ENCODE results near the gene CBFA2T2. TPM values are rescaled to one million over a fixed set of nuclear protein-coding genes. Genes with fewer than 3 reads are reported as not detected.
"Not testable (repeated sequence)": the region's sequence is repeated elsewhere in the genome, so short reads cannot be mapped to it uniquely, and the experiment has no call there.

CBFA2T2 gene
- polyA plus RNA-seq, 4 donors: 6.5 to 30.3 (median 9.2) TPM

DNA sequence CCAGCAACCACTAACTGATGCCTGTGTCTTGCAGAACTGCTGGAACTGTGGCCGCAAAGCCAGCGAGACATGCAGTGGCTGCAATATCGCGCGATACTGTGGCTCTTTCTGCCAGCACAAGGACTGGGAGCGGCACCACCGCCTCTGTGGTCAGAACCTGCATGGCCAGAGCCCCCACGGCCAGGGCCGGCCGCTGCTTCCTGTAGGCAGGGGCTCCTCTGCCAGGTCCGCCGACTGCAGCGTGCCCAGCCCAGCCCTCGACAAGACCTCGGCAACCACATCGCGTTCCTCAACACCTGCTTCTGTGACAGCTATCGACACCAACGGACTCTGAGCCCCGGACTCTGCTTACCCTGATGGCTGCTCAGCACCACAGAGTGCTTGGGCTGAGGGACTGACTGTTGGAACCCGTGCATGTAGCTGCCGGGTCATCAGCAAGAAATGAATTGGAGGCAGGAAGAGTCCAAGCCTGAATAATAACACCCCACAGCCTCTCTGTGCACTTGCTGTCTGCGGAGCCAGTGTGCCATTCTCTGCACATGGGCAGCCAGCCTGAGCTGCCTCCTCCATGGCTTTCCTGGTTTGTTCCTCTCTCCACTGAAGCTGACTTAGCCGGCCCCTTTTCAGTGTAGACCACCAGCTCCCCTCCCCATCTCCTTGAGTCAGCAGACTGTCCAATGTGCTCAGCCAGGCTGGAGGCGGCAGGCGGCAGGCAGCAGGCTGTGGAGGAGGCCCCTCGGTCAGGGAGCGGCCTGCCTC, 154.6 kb downstream of the CBFA2T2 start:
- H3K27me3 ChIP-seq (ENCODE audit: control insufficient read depth in 3 of 3, insufficient read depth in 3 of 3, low read length in 3 of 3): no peaks in the 10 kb centered on the region
- peaks cover 0 to 9% (median 0%) of the 10 kb centered on the region in 3 donors for H3K4me1 ChIP-seq (ENCODE audit: control insufficient read depth in 3 of 3, insufficient read depth in 2 of 3, low read depth in 1 of 3, low read length in 2 of 3)
- H3K4me3 ChIP-seq (ENCODE audit: low read depth in 1 of 3, low read length in 3 of 3): no peak overlapping the region
- H3K27ac ChIP-seq (ENCODE audit: low read depth in 1 of 3, low read length in 2 of 3): no peak overlapping the region
- peaks cover 14 to 76% (median 18%) of the 10 kb centered on the region in 3 donors for H3K36me3 ChIP-seq (ENCODE audit: control insufficient read depth in 3 of 3, insufficient read depth in 2 of 3, low read depth in 1 of 3, low read length in 3 of 3)
- no peak for DNase-seq
- no peaks in the 10 kb centered on the region for H3K9me3 ChIP-seq (ENCODE audit: control insufficient read depth in 2 of 2, insufficient read depth in 1 of 2, low read depth in 1 of 2, low read length in 1 of 2)
- no peak for FAIRE-seq
- WGBS, 3 donors: 91 to 93% (median 91%) methylated on average over 28 of the region's 28 CpGs

- Histone ChIP-seq H3K27me3 (ENCODE audit: control insufficient read depth in 3 of 3, insufficient read depth in 3 of 3, low read length in 3 of 3) (no peaks in the 10 kb centered on the region), H3K4me3 (ENCODE audit: low read depth in 1 of 3, low read length in 3 of 3) (no peak overlapping the region), H3K4me1 (ENCODE audit: control insufficient read depth in 3 of 3, insufficient read depth in 2 of 3, low read depth in 1 of 3, low read length in 2 of 3) (peaks cover 0 to 9% (median 0%) of the 10 kb centered on the region in 3 donors), H3K36me3 (ENCODE audit: control insufficient read depth in 3 of 3, insufficient read depth in 2 of 3, low read depth in 1 of 3, low read length in 3 of 3) (peaks cover 14 to 72% (median 14%) of the 10 kb centered on the region in 3 donors), H3K9me3 (ENCODE audit: control insufficient read depth in 2 of 2, insufficient read depth in 1 of 2, low read depth in 1 of 2, low read length in 1 of 2) (no peaks in the 10 kb centered on the region), H3K27ac (ENCODE audit: low read depth in 1 of 3, low read length in 2 of 3) (no peak overlapping the region)
- peak in 1 of 2 donors; percentile 71 for DNase-seq
- no peak for FAIRE-seq
- WGBS, 3 donors: 51 to 67% (median 60%) methylated on average over 4 of the region's 4 CpGs
Measured at GRCh38 chr20:33645072-33645358, 155.1 kb downstream of the CBFA2T2 start.

GRCh38 chr20:33645396-33645795, 155.5 kb downstream of the CBFA2T2 start:
- Histone ChIP-seq H3K27ac (ENCODE audit: low read depth in 1 of 3, low read length in 2 of 3) (no peak overlapping the region), H3K4me1 (ENCODE audit: control insufficient read depth in 3 of 3, insufficient read depth in 2 of 3, low read depth in 1 of 3, low read length in 2 of 3) (peaks cover 0 to 9% (median 0%) of the 10 kb centered on the region in 3 donors), H3K27me3 (ENCODE audit: control insufficient read depth in 3 of 3, insufficient read depth in 3 of 3, low read length in 3 of 3) (no peaks in the 10 kb centered on the region), H3K4me3 (ENCODE audit: low read depth in 1 of 3, low read length in 3 of 3) (no peak overlapping the region), H3K36me3 (ENCODE audit: control insufficient read depth in 3 of 3, insufficient read depth in 2 of 3, low read depth in 1 of 3, low read length in 3 of 3) (peaks cover 13 to 69% (median 14%) of the 10 kb centered on the region in 3 donors), H3K9me3 (ENCODE audit: control insufficient read depth in 2 of 2, insufficient read depth in 1 of 2, low read depth in 1 of 2, low read length in 1 of 2) (no peaks in the 10 kb centered on the region)
- FAIRE-seq (no peak), DNase-seq (no peak)
- WGBS, 3 donors: 87 to 97% (median 93%) methylated on average over 2 of the region's 2 CpGs

DNA sequence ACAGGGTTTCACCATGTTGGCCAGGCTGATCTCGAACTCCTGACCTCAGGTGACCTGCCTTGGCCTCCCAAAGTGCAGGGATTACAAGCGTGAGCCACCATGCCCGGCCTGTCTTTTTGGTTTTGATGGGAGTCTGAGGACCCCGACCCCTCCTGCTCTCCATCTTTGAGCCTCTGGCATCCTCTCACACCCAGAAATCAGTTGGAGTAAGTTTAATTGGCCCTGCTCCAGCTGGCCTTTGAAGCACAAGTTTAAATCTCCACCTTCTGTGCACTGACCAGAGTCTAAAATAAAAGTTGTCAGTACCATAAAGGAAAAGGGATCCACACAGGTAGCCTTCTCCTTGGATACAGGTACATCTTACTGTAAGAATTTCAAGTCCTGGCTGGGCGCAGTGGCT, 156.3 kb downstream of the CBFA2T2 start:
- Histone ChIP-seq H3K4me3 (ENCODE audit: low read depth in 1 of 3, low read length in 3 of 3) (no peak overlapping the region), H3K4me1 (ENCODE audit: control insufficient read depth in 3 of 3, insufficient read depth in 2 of 3, low read depth in 1 of 3, low read length in 2 of 3) (peaks cover 0 to 15% (median 0%) of the 10 kb centered on the region in 3 donors), H3K27ac (ENCODE audit: low read depth in 1 of 3, low read length in 2 of 3) (no peak overlapping the region), H3K27me3 (ENCODE audit: control insufficient read depth in 3 of 3, insufficient read depth in 3 of 3, low read length in 3 of 3) (no peaks in the 10 kb centered on the region), H3K9me3 (ENCODE audit: control insufficient read depth in 2 of 2, insufficient read depth in 1 of 2, low read depth in 1 of 2, low read length in 1 of 2) (no peaks in the 10 kb centered on the region), H3K36me3 (ENCODE audit: control insufficient read depth in 3 of 3, insufficient read depth in 2 of 3, low read depth in 1 of 3, low read length in 3 of 3) (peaks cover 8 to 65% (median 10%) of the 10 kb centered on the region in 3 donors)
- FAIRE-seq (no peak), DNase-seq (no peak)
- 88 to 94% (median 90%) methylated on average over 5 of the region's 5 CpGs for WGBS, 3 donors

DNA sequence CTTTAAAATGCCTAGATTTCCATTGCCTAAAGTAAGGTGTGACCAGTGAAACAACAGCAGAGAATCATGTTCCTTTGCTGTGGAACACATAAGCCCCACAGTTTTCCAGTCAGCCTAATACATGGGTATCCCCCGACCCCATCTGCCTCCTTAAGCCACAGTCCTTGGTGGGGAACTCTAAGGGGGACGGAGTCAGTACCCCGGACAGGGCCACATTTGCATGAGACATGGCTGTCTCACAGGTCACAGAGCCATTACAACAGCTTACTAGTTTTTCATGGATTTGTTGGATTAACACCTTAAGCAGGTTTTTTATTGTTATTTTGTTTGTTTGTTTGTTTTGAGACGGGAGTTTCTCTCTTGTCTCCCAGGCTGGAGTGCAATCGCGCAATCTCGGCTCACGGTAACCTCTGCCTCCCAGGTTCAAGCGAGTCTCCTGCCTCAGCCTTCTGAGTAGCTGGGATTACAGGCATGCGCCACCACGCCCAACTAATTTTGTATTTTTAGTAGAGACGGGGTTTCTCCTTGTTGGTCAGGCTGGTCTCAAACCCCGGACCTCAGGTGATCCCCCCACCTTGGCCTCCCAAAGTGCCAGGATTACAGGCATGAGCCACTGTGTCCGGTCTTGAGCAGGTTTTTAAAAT, 157.2 kb downstream of the CBFA2T2 start:
- DNase-seq; H3K9me3 ChIP-seq (ENCODE audit: control insufficient read depth in 2 of 2, insufficient read depth in 1 of 2, low read depth in 1 of 2, low read length in 1 of 2); H3K27me3 ChIP-seq (ENCODE audit: control insufficient read depth in 3 of 3, insufficient read depth in 3 of 3, low read length in 3 of 3); FAIRE-seq; H3K27ac ChIP-seq (ENCODE audit: low read depth in 1 of 3, low read length in 2 of 3); H3K4me3 ChIP-seq (ENCODE audit: low read depth in 1 of 3, low read length in 3 of 3): not testable (repeated sequence)
- Histone ChIP-seq H3K36me3 (ENCODE audit: control insufficient read depth in 3 of 3, insufficient read depth in 2 of 3, low read depth in 1 of 3, low read length in 3 of 3) (peaks cover 5 to 61% (median 10%) of the 10 kb centered on the region in 3 donors), H3K4me1 (ENCODE audit: control insufficient read depth in 3 of 3, insufficient read depth in 2 of 3, low read depth in 1 of 3, low read length in 2 of 3) (peaks cover 0 to 17% (median 0%) of the 10 kb centered on the region in 3 donors)
- WGBS, 3 donors: 82 to 86% (median 84%) methylated on average over 14 of the region's 14 CpGs

GRCh38 chr20:33647603-33648395, 157.9 kb downstream of the CBFA2T2 start:
- no peaks in the 10 kb centered on the region for H3K27me3 ChIP-seq (ENCODE audit: control insufficient read depth in 3 of 3, insufficient read depth in 3 of 3, low read length in 3 of 3)
- 78 to 86% (median 80%) methylated on average over 11 of the region's 11 CpGs for WGBS, 3 donors
- H3K27ac ChIP-seq (ENCODE audit: low read depth in 1 of 3, low read length in 2 of 3): no peak overlapping the region
- peaks cover 5 to 56% (median 10%) of the 10 kb centered on the region in 3 donors for H3K36me3 ChIP-seq (ENCODE audit: control insufficient read depth in 3 of 3, insufficient read depth in 2 of 3, low read depth in 1 of 3, low read length in 3 of 3)
- no peaks in the 10 kb centered on the region for H3K9me3 ChIP-seq (ENCODE audit: control insufficient read depth in 2 of 2, insufficient read depth in 1 of 2, low read depth in 1 of 2, low read length in 1 of 2)
- peaks cover 0 to 20% (median 0%) of the 10 kb centered on the region in 3 donors for H3K4me1 ChIP-seq (ENCODE audit: control insufficient read depth in 3 of 3, insufficient read depth in 2 of 3, low read depth in 1 of 3, low read length in 2 of 3)
- FAIRE-seq (no peak), DNase-seq (no peak)
- no peak overlapping the region for H3K4me3 ChIP-seq (ENCODE audit: low read depth in 1 of 3, low read length in 3 of 3)

- no peak overlapping the region for H3K4me3 ChIP-seq (ENCODE audit: low read depth in 1 of 3, low read length in 3 of 3)
- peaks cover 5 to 49% (median 10%) of the 10 kb centered on the region in 3 donors for H3K36me3 ChIP-seq (ENCODE audit: control insufficient read depth in 3 of 3, insufficient read depth in 2 of 3, low read depth in 1 of 3, low read length in 3 of 3)
- no peaks in the 10 kb centered on the region for H3K9me3 ChIP-seq (ENCODE audit: control insufficient read depth in 2 of 2, insufficient read depth in 1 of 2, low read depth in 1 of 2, low read length in 1 of 2)
- DNase-seq: no peak
- no peaks in the 10 kb centered on the region for H3K27me3 ChIP-seq (ENCODE audit: control insufficient read depth in 3 of 3, insufficient read depth in 3 of 3, low read length in 3 of 3)
- 80 to 90% (median 90%) methylated on average over 14 of the region's 14 CpGs for WGBS, 3 donors
- no peak overlapping the region for H3K27ac ChIP-seq (ENCODE audit: low read depth in 1 of 3, low read length in 2 of 3)
- no peak for FAIRE-seq
- peaks cover 0 to 27% (median 0%) of the 10 kb centered on the region in 3 donors for H3K4me1 ChIP-seq (ENCODE audit: control insufficient read depth in 3 of 3, insufficient read depth in 2 of 3, low read depth in 1 of 3, low read length in 2 of 3)
Measured at GRCh38 chr20:33648396-33649004, 158.6 kb downstream of the CBFA2T2 start.

- no peaks in the 10 kb centered on the region for H3K27me3 ChIP-seq (ENCODE audit: control insufficient read depth in 3 of 3, insufficient read depth in 3 of 3, low read length in 3 of 3)
- H3K4me1 ChIP-seq (ENCODE audit: control insufficient read depth in 3 of 3, insufficient read depth in 2 of 3, low read depth in 1 of 3, low read length in 2 of 3): peaks cover 0 to 32% (median 0%) of the 10 kb centered on the region in 3 donors
- no peak for DNase-seq
- H3K4me3 ChIP-seq (ENCODE audit: low read depth in 1 of 3, low read length in 3 of 3): no peak overlapping the region
- no peaks in the 10 kb centered on the region for H3K9me3 ChIP-seq (ENCODE audit: control insufficient read depth in 2 of 2, insufficient read depth in 1 of 2, low read depth in 1 of 2, low read length in 1 of 2)
- 66 to 83% (median 80%) methylated on average over 19 of the region's 19 CpGs for WGBS, 3 donors
- H3K36me3 ChIP-seq (ENCODE audit: control insufficient read depth in 3 of 3, insufficient read depth in 2 of 3, low read depth in 1 of 3, low read length in 3 of 3): peaks cover under 1 to 46% (median 6%) of the 10 kb centered on the region in 3 donors
- FAIRE-seq: no peak
- peak overlapping the region in 1 of 3 donors; percentile 1 for H3K27ac ChIP-seq (ENCODE audit: low read depth in 1 of 3, low read length in 2 of 3)
Measured at GRCh38 chr20:33649201-33649681, 159.3 kb downstream of the CBFA2T2 start.

Measured in small intestine (tissue), 7 donors.